A549 (cell line): Measurements from ENCODE around the gene ROPN1. TPM values are rescaled to one million over a fixed set of nuclear protein-coding genes. Genes with fewer than 3 reads are reported as not detected.

Experiments
- ATAC-seq, 2 experiments: fragments of 200-7000 bp in 1 of 2; fragments of >200 bp in 1 of 2; cut with Nextera tagmentation in 1 of 2; cut with Tn5 transposase in 1 of 2; 3 replicates each; pipeline versions ENCODE4 v1.8.0 to v1.9.1; 2018 to 2020; ENCODE audit warnings: mild to moderate bottlenecking in 1 of 2, moderate library complexity in 1 of 2
- CTCF ChIA-PET: fragments of 300-600 bp; sonication (Branson Sonifier 250); formaldehyde crosslinking; extraction: SDS; loops from one replicate; lab custom pipeline; 2021; ENCODE audit warnings: antibody characterized with exemption, inconsistent platforms; lab: Yijun Ruan, JAX
- POLR2A ChIA-PET: fragments of 350-600 bp; formaldehyde crosslinking; extraction: SDS; loops from one replicate; lab custom pipeline; 2021; ENCODE audit warnings: antibody characterized with exemption, inconsistent platforms; lab: Yijun Ruan, JAX
- DNase-seq, 2 experiments: peaks; one replicate each; pipeline versions ENCODE4 v3.0.0 to v3.0.0-alpha.2; 2011 to 2016; ENCODE audit warnings: low read depth in 1 of 2, low spot score in 1 of 2
- FAIRE-seq: peaks from 2 replicates; lab custom pipeline; 2011; peaks lifted over from hg19 to GRCh38; lab: Jason Lieb, UNC
- H3K27ac ChIP-seq, 2 experiments: fragments of >200 bp; sonication (Bioruptor Twin); formaldehyde crosslinking; 3 replicates each; pipeline ENCODE4 v1.5.1; 2016 to 2017
- H3K4me1 ChIP-seq: fragments of >200 bp; sonication (Bioruptor Twin); formaldehyde crosslinking; 3 replicates; pipeline ENCODE4 v1.6.1; 2016
- H3K4me2 ChIP-seq: fragments of >200 bp; sonication (Bioruptor Twin); formaldehyde crosslinking; 3 replicates; pipeline ENCODE4 v1.6.1; 2016
- H3K4me3 ChIP-seq: fragments of >200 bp; sonication (Bioruptor Twin); formaldehyde crosslinking; 3 replicates; pipeline ENCODE4 v1.5.1; 2016
- H3K9me3 ChIP-seq: fragments of >200 bp; sonication (Bioruptor Twin); formaldehyde crosslinking; 3 replicates; pipeline ENCODE4 v1.6.1; 2016
- BCL3 ChIP-seq: fragments of >200 bp; sonication (Bioruptor Twin); formaldehyde crosslinking; IDR thresholded peaks from 3 replicates; pipeline ENCODE4 v1.6.1; 2016
- BHLHE40 ChIP-seq: IDR thresholded peaks from 2 replicates; pipeline ENCODE4 v1.6.1; 2012; ENCODE audit warnings: low read depth, low read length, inconsistent platforms
- CEBPB ChIP-seq, 2 experiments: fragments of >200 bp in 1 of 2; sonication (Bioruptor Twin) in 1 of 2; formaldehyde crosslinking in 1 of 2; IDR thresholded peaks; 2 replicates each; pipeline ENCODE4 v1.6.1; 2012 to 2016
- CTCF ChIP-seq: fragments of >200 bp; sonication (Bioruptor Twin); formaldehyde crosslinking; IDR thresholded peaks from 3 replicates; pipeline ENCODE4 v1.5.1; 2016
- EHF ChIP-seq: fragments of 250-450 bp; sonication (Bioruptor Pico); IDR thresholded peaks from 2 replicates; pipeline ENCODE4 v1.5.0; 2020; ENCODE audit warnings: mild to moderate bottlenecking
- EHMT2 ChIP-seq: fragments of 200-600 bp; sonication (generic); IDR thresholded peaks from 2 replicates; pipeline ENCODE4 v1.6.1; 2016; ENCODE audit warnings: antibody characterized with exemption, low read depth, mild to moderate bottlenecking, moderate library complexity
- ELK1 ChIP-seq: fragments of 150-350 bp; IDR thresholded peaks from 2 replicates; pipeline ENCODE4 v1.6.1; 2014; ENCODE audit warnings: low read depth, mild to moderate bottlenecking, low read length
- EP300 ChIP-seq, 2 experiments: fragments of >200 bp; sonication (Bioruptor Twin); formaldehyde crosslinking; IDR thresholded peaks; 2 replicates in 1 of 2; 3 replicates in 1 of 2; pipeline ENCODE4 v1.6.1; 2016 to 2017
- HMGXB4 ChIP-seq: fragments of 250-450 bp; sonication (Bioruptor Pico); IDR thresholded peaks from 2 replicates; pipeline ENCODE4 v1.5.0; 2021; ENCODE audit warnings: mild to moderate bottlenecking, moderate library complexity, borderline replicate concordance
- HOXB13 ChIP-seq: fragments of 250-450 bp; sonication (Bioruptor Pico); IDR thresholded peaks from 2 replicates; pipeline ENCODE4 v1.5.0; 2020; ENCODE audit warnings: low read depth, mild to moderate bottlenecking, moderate library complexity
- HOXB5 ChIP-seq: fragments of 250-450 bp; sonication (Bioruptor Pico); IDR thresholded peaks from 2 replicates; pipeline ENCODE4 v1.5.0; 2020; ENCODE audit warnings: mild to moderate bottlenecking, moderate library complexity
- KDM1A ChIP-seq: fragments of 200-600 bp; sonication (generic); IDR thresholded peaks from 2 replicates; pipeline ENCODE4 v1.6.1; 2016; ENCODE audit warnings: low read depth, mild to moderate bottlenecking
- NFE2L2 ChIP-seq: fragments of 150-350 bp; conservative IDR thresholded peaks from 2 replicates; pipeline ENCODE4 v1.6.1; 2014; ENCODE audit warnings: low read length
- PBX3 ChIP-seq: IDR thresholded peaks from 2 replicates; pipeline ENCODE4 v1.6.1; 2012
- POLR2AphosphoS2 ChIP-seq: conservative IDR thresholded peaks from 2 replicates; pipeline ENCODE4 v1.6.1; 2012; ENCODE audit warnings: low read length, improper control_type of control experiment, inconsistent platforms
- RFX5 ChIP-seq: fragments of 450-650 bp; IDR thresholded peaks from 2 replicates; pipeline ENCODE4 v1.7.1; 2014; ENCODE audit warnings: antibody characterized with exemption, mild to moderate bottlenecking, moderate library complexity
- SREBF2 ChIP-seq: fragments of 450-650 bp; IDR thresholded peaks from 2 replicates; pipeline ENCODE4 v1.6.1; 2014; ENCODE audit warnings: mild to moderate bottlenecking, moderate library complexity
- TFCP2L1 ChIP-seq: fragments of 250-450 bp; sonication (Bioruptor Pico); IDR thresholded peaks from 2 replicates; pipeline ENCODE4 v1.5.0; 2021; ENCODE audit warnings: mild to moderate bottlenecking
- USF2 ChIP-seq: fragments of 450-650 bp; IDR thresholded peaks from 2 replicates; pipeline ENCODE4 v1.6.1; 2014; ENCODE audit warnings: antibody characterized with exemption
- ZFP36 ChIP-seq: fragments of 450-650 bp; IDR thresholded peaks from 2 replicates; pipeline ENCODE4 v1.6.1; 2014; ENCODE audit warnings: borderline replicate concordance; ENCODE audit not compliant: partially characterized antibody
- WGBS: methylation state at CpG from one replicate; pipeline ENCODE4 v1.1.6; 2017; ENCODE audit errors: missing lambda C conversion rate; 5-methylcytosine and 5-hydroxymethylcytosine counted together
- polyA plus RNA-seq, 4 experiments: library from polyadenylated mRNA; depleted of rRNA in 3 of 4; stranded (reverse); fragments of >200 nt; fragmentation: RNase III in 1 of 4; extraction: RNeasy Plus Mini Kit Qiagen cat#74134 plus additional on column Dnase treatment in 1 of 4; gene quantifications; 2 replicates in 3 of 4; 3 replicates in 1 of 4; pipeline ENCODE4 v1.2.3, GENCODE V29; 2011 to 2017
- TF ChIP-seq, protein P1 (sequence below): fragments of 200-600 bp; sonication (generic); IDR thresholded peaks from 2 replicates; pipeline ENCODE4 v1.6.1; 2016; ENCODE audit warnings: antibody characterized with exemption, mild to moderate bottlenecking, moderate library complexity

Gene ROPN1
- polyA plus RNA-seq, 2 of the 4 experiments (the other 2 are of a cell fraction) = not detected

GRCh38 chr3:123935830-123936229 is 56.1 kb downstream of the ROPN1 start:
- DNase-seq = no peak

DNA sequence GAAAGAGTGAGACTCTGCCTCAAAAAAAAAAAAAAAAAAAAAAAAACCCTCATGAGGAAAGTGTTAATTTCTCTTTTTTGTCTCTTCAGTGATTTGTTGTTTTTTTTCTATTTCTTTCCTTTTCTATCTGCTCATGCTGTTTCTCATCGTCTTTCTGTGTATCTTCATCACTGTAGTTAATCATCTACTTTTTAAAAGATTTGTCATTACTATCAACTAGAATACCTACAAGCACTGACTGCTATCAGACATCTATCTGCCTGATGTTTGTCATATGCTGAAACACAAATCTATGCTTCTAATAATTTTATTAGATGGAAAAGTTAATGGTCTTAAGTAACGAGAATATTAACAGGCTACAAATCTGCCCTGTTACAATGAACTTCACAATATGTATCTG is 57.7 kb downstream of the ROPN1 start:
- H3K27ac ChIP-seq = no peak overlapping the region
- no peak overlapping the region for H3K4me3 ChIP-seq
- ATAC-seq = no peak
- 0 out of 3 replicates have a peak, but pooled peaks cover 3% of the 10 kb centered on the region for H3K4me1 ChIP-seq
- no peak for DNase-seq
- POLR2A ChIA-PET = no interaction called here
- TF ChIP-seq SREBF2 = no peak
- no peak for TF ChIP-seq POLR2AphosphoS2
- TF ChIP-seq BCL3 = no peak
- no peak for TF ChIP-seq BHLHE40
- TF ChIP-seq HOXB5 (CRISPR knock-in tag) = no peak
- no peak for TF ChIP-seq RFX5
- 63% methylated on average over 2 of the region's 2 CpGs for WGBS
- H3K9me3 ChIP-seq = no peaks in the 10 kb centered on the region
- CTCF ChIA-PET = no interaction called here
- H3K4me2 ChIP-seq = no peak overlapping the region
- FAIRE-seq = no peak

More at GRCh38 chr3:123935830-123936229, 56.1 kb downstream of the ROPN1 start:
- Histone ChIP-seq H3K9me3 (no peaks in the 10 kb centered on the region), H3K27ac (no peak overlapping the region), H3K4me3 (no peak overlapping the region), H3K4me1 (0 out of 3 replicates have a peak, but pooled peaks cover 3% of the 10 kb centered on the region), H3K4me2 (no peak overlapping the region)
- ChIA-PET CTCF (interaction anchor here (1.2 kb wide), 1 partner anchor 44 kb away, joined by 3 read pairs; no protein-coding TSS in a partner anchor), POLR2A (no interaction called here)
- TF ChIP-seq EHMT2 = no peak
- TF ChIP-seq TFCP2L1 = no peak
- TF ChIP-seq KDM1A = no peak
- TF ChIP-seq ELK1 = no peak
- TF ChIP-seq HOXB13 = no peak
- ATAC-seq (no peak), FAIRE-seq (no peak)

- 0 out of 3 replicates have a peak, but pooled peaks cover 3% of the 10 kb centered on the region for H3K4me1 ChIP-seq
- ChIA-PET CTCF (interaction anchor here (0.9 kb wide), 1 partner anchor 207 kb away, joined by 4 read pairs; no protein-coding TSS in a partner anchor), POLR2A (no interaction called here)
- H3K9me3 ChIP-seq = no peaks in the 10 kb centered on the region
- no peak overlapping the region for H3K4me3 ChIP-seq
- DNase-seq = no peak
- no peak overlapping the region for H3K27ac ChIP-seq
- peak; percentile 61 for FAIRE-seq
- no peak overlapping the region for H3K4me2 ChIP-seq
- ATAC-seq = no peak
- TF ChIP-seq EP300 (IDR thresholded peaks at IDR 0.05) (no peak), HOXB13 (no peak), HMGXB4 (no peak), PBX3 (no peak), NFE2L2 (no peak), CTCF (no peak), RFX5 (no peak), EHF (CRISPR knock-in tag) (no peak), USF2 (no peak), CEBPB (IDR thresholded peaks at IDR 0.05) (no peak), KDM1A (no peak), BHLHE40 (no peak), ZFP36 (no peak), POLR2AphosphoS2 (no peak)
- TF ChIP-seq, protein P1, sequence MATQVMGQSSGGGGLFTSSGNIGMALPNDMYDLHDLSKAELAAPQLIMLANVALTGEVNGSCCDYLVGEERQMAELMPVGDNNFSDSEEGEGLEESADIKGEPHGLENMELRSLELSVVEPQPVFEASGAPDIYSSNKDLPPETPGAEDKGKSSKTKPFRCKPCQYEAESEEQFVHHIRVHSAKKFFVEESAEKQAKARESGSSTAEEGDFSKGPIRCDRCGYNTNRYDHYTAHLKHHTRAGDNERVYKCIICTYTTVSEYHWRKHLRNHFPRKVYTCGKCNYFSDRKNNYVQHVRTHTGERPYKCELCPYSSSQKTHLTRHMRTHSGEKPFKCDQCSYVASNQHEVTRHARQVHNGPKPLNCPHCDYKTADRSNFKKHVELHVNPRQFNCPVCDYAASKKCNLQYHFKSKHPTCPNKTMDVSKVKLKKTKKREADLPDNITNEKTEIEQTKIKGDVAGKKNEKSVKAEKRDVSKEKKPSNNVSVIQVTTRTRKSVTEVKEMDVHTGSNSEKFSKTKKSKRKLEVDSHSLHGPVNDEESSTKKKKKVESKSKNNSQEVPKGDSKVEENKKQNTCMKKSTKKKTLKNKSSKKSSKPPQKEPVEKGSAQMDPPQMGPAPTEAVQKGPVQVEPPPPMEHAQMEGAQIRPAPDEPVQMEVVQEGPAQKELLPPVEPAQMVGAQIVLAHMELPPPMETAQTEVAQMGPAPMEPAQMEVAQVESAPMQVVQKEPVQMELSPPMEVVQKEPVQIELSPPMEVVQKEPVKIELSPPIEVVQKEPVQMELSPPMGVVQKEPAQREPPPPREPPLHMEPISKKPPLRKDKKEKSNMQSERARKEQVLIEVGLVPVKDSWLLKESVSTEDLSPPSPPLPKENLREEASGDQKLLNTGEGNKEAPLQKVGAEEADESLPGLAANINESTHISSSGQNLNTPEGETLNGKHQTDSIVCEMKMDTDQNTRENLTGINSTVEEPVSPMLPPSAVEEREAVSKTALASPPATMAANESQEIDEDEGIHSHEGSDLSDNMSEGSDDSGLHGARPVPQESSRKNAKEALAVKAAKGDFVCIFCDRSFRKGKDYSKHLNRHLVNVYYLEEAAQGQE = no peak
These were observed 61.5 kb downstream of the ROPN1 start for GRCh38 chr3:123930445-123930844.
